ENCODE data around the gene AKR1B1. TPM values are rescaled to one million over a fixed set of nuclear protein-coding genes. Genes with fewer than 3 reads are reported as not detected.

Gene AKR1B1
- total RNA-seq, 2 experiments from 2014 or later = 89.5 to 89.9 TPM

GRCh38 chr7:134480730-134481129 is 21.8 kb upstream of the AKR1B1 start:
- ChIA-PET POLR2A (interaction anchor here (1.1 kb wide), 1 partner anchor 21 kb away, joined by 3 read pairs; the partner anchor contains the start of gene AKR1B1), CTCF (interaction anchor here (1.0 to 1.9 kb wide), 5 partner anchors 21 to 48 kb away, joined by 3 to 8 read pairs (median 4); no protein-coding TSS in a partner anchor)
- H3K4me1 Mint-ChIP-seq = no peaks in the 10 kb centered on the region
- H3K27me3 Mint-ChIP-seq = peaks cover 3% of the 10 kb centered on the region
- H3K4me3 Mint-ChIP-seq = no peak overlapping the region
- no peak for DNase-seq
- H3K27ac Mint-ChIP-seq = no peak overlapping the region
- H3K9me3 Mint-ChIP-seq = no peaks in the 10 kb centered on the region
- no peaks in the 10 kb centered on the region for H3K36me3 Mint-ChIP-seq (ENCODE audit: low read depth)

GRCh38 chr7:134480202-134480601 is 21.3 kb upstream of the AKR1B1 start:
- CTCF ChIA-PET = interaction anchor here (0.5 to 1.9 kb wide), 6 partner anchors 21 to 459 kb away, joined by 3 to 8 read pairs (median 4); no protein-coding TSS in a partner anchor
- H3K4me3 Mint-ChIP-seq = no peak overlapping the region
- POLR2A ChIA-PET = interaction anchor here (1.1 kb wide), 1 partner anchor 21 kb away, joined by 3 read pairs; the partner anchor contains the start of gene AKR1B1
- no peaks in the 10 kb centered on the region for H3K4me1 Mint-ChIP-seq
- H3K27ac Mint-ChIP-seq = no peak overlapping the region
- DNase-seq = no peak
- H3K27me3 Mint-ChIP-seq = peaks cover 3% of the 10 kb centered on the region
- no peaks in the 10 kb centered on the region for H3K9me3 Mint-ChIP-seq
- no peaks in the 10 kb centered on the region for H3K36me3 Mint-ChIP-seq (ENCODE audit: low read depth)

- no peak overlapping the region for H3K4me3 Mint-ChIP-seq
- H3K27me3 Mint-ChIP-seq = no peaks in the 10 kb centered on the region
- no peaks in the 10 kb centered on the region for H3K36me3 Mint-ChIP-seq (ENCODE audit: low read depth)
- CTCF ChIA-PET = interaction anchor here (1.9 kb wide), 1 partner anchor 46 kb away, joined by 6 read pairs; no protein-coding TSS in a partner anchor
- no peaks in the 10 kb centered on the region for H3K4me1 Mint-ChIP-seq
- no peak for DNase-seq
- no peaks in the 10 kb centered on the region for H3K9me3 Mint-ChIP-seq
- POLR2A ChIA-PET = no interaction called here
- no peak overlapping the region for H3K27ac Mint-ChIP-seq
Observed at GRCh38 chr7:134478707-134479106, 19.8 kb upstream of the AKR1B1 start.

GRCh38 chr7:134477954-134478353 is 19.1 kb upstream of the AKR1B1 start:
- Mint-ChIP-seq H3K27ac (no peak overlapping the region), H3K36me3 (ENCODE audit: low read depth) (no peaks in the 10 kb centered on the region), H3K4me3 (no peak overlapping the region), H3K4me1 (no peaks in the 10 kb centered on the region), H3K27me3 (no peaks in the 10 kb centered on the region), H3K9me3 (no peaks in the 10 kb centered on the region)
- ChIA-PET POLR2A (interaction anchor here (0.7 kb wide), 1 partner anchor 19 kb away, joined by 3 read pairs; the partner anchor contains the start of gene AKR1B1), CTCF (interaction anchor here (1.1 kb wide), 1 partner anchor 18 kb away, joined by 3 read pairs; the partner anchor contains the start of gene AKR1B1)
- no peak for DNase-seq

GRCh38 chr7:134476044-134476443 is 17.1 kb upstream of the AKR1B1 start:
- no peak overlapping the region for H3K27ac Mint-ChIP-seq
- no peaks in the 10 kb centered on the region for H3K36me3 Mint-ChIP-seq (ENCODE audit: low read depth)
- no peak overlapping the region for H3K4me3 Mint-ChIP-seq
- no peaks in the 10 kb centered on the region for H3K4me1 Mint-ChIP-seq
- peaks cover 3% of the 10 kb centered on the region for H3K27me3 Mint-ChIP-seq
- no peaks in the 10 kb centered on the region for H3K9me3 Mint-ChIP-seq
- ChIA-PET POLR2A (no interaction called here), CTCF (interaction anchor here (0.5 kb wide), 1 partner anchor 425 kb away, joined by 3 read pairs; no protein-coding TSS in a partner anchor)
- DNase-seq = no peak

- H3K4me1 Mint-ChIP-seq = no peaks in the 10 kb centered on the region
- peaks cover 3% of the 10 kb centered on the region for H3K27me3 Mint-ChIP-seq
- ChIA-PET POLR2A (no interaction called here), CTCF (interaction anchor here (1.6 kb wide), 1 partner anchor 42 kb away, joined by 4 read pairs; no protein-coding TSS in a partner anchor)
- no peaks in the 10 kb centered on the region for H3K36me3 Mint-ChIP-seq (ENCODE audit: low read depth)
- H3K27ac Mint-ChIP-seq = no peak overlapping the region
- no peak for DNase-seq
- H3K9me3 Mint-ChIP-seq = no peaks in the 10 kb centered on the region
- H3K4me3 Mint-ChIP-seq = no peak overlapping the region
Observed at GRCh38 chr7:134474828-134475227, 15.9 kb upstream of the AKR1B1 start.

- H3K27me3 Mint-ChIP-seq = peaks cover 3% of the 10 kb centered on the region
- H3K4me3 Mint-ChIP-seq = no peak overlapping the region
- no peaks in the 10 kb centered on the region for H3K4me1 Mint-ChIP-seq
- H3K27ac Mint-ChIP-seq = no peak overlapping the region
- H3K9me3 Mint-ChIP-seq = no peaks in the 10 kb centered on the region
- no peak for DNase-seq
- POLR2A ChIA-PET = no interaction called here
- no peaks in the 10 kb centered on the region for H3K36me3 Mint-ChIP-seq (ENCODE audit: low read depth)
- CTCF ChIA-PET = no interaction called here
Observed at GRCh38 chr7:134473861-134474291, 15.0 kb upstream of the AKR1B1 start.

GRCh38 chr7:134472572-134473244 is 13.8 kb upstream of the AKR1B1 start:
- Mint-ChIP-seq H3K4me1 (no peaks in the 10 kb centered on the region), H3K27ac (no peak overlapping the region), H3K27me3 (peaks cover 3% of the 10 kb centered on the region), H3K36me3 (ENCODE audit: low read depth) (no peaks in the 10 kb centered on the region), H3K4me3 (no peak overlapping the region), H3K9me3 (no peaks in the 10 kb centered on the region)
- ChIA-PET POLR2A (no interaction called here), CTCF (no interaction called here)
- no peak for DNase-seq

- Mint-ChIP-seq H3K27me3 (peaks cover 3% of the 10 kb centered on the region), H3K27ac (no peak overlapping the region), H3K9me3 (no peaks in the 10 kb centered on the region), H3K4me3 (no peak overlapping the region), H3K36me3 (ENCODE audit: low read depth) (no peaks in the 10 kb centered on the region), H3K4me1 (no peaks in the 10 kb centered on the region)
- DNase-seq = no peak
- POLR2A ChIA-PET = no interaction called here
- CTCF ChIA-PET = no interaction called here
Observed at GRCh38 chr7:134470864-134471263, 12.0 kb upstream of the AKR1B1 start.

GRCh38 chr7:134469622-134470021 is 10.7 kb upstream of the AKR1B1 start:
- ChIA-PET CTCF (no interaction called here), POLR2A (no interaction called here)
- Mint-ChIP-seq H3K27me3 (peaks cover 5% of the 10 kb centered on the region), H3K4me1 (no peaks in the 10 kb centered on the region), H3K4me3 (no peak overlapping the region), H3K36me3 (ENCODE audit: low read depth) (peaks cover 5% of the 10 kb centered on the region), H3K9me3 (peaks cover 5% of the 10 kb centered on the region), H3K27ac (no peak overlapping the region)
- DNase-seq = no peak

- DNase-seq = no peak
- POLR2A ChIA-PET = no interaction called here
- Mint-ChIP-seq H3K27ac (no peak overlapping the region), H3K36me3 (ENCODE audit: low read depth) (peaks cover 7% of the 10 kb centered on the region), H3K9me3 (peaks cover 12% of the 10 kb centered on the region), H3K27me3 (peaks cover 6% of the 10 kb centered on the region), H3K4me3 (no peak overlapping the region), H3K4me1 (no peaks in the 10 kb centered on the region)
- CTCF ChIA-PET = no interaction called here
Observed at GRCh38 chr7:134468475-134468874, 9.6 kb upstream of the AKR1B1 start.

- Mint-ChIP-seq H3K36me3 (ENCODE audit: low read depth) (peaks cover 7% of the 10 kb centered on the region), H3K9me3 (peaks cover 12% of the 10 kb centered on the region), H3K4me3 (no peak overlapping the region), H3K27me3 (peaks cover 6% of the 10 kb centered on the region), H3K4me1 (no peaks in the 10 kb centered on the region), H3K27ac (no peak overlapping the region)
- DNase-seq = no peak
- CTCF ChIA-PET = no interaction called here
- POLR2A ChIA-PET = no interaction called here
Observed at GRCh38 chr7:134468054-134468453, 9.2 kb upstream of the AKR1B1 start.

- peaks cover 7% of the 10 kb centered on the region for H3K36me3 Mint-ChIP-seq (ENCODE audit: low read depth)
- ChIA-PET CTCF (no interaction called here), POLR2A (no interaction called here)
- H3K9me3 Mint-ChIP-seq = peaks cover 12% of the 10 kb centered on the region
- peaks cover 3% of the 10 kb centered on the region for H3K27me3 Mint-ChIP-seq
- no peak for DNase-seq
- H3K4me1 Mint-ChIP-seq = no peaks in the 10 kb centered on the region
- no peak overlapping the region for H3K4me3 Mint-ChIP-seq
- H3K27ac Mint-ChIP-seq = no peak overlapping the region
Observed at GRCh38 chr7:134465491-134465890, 6.6 kb upstream of the AKR1B1 start.

GRCh38 chr7:134464496-134464895 is 5.6 kb upstream of the AKR1B1 start:
- H3K27ac Mint-ChIP-seq = no peak overlapping the region
- peaks cover 7% of the 10 kb centered on the region for H3K4me1 Mint-ChIP-seq
- H3K36me3 Mint-ChIP-seq (ENCODE audit: low read depth) = peaks cover 7% of the 10 kb centered on the region
- peaks cover 12% of the 10 kb centered on the region for H3K9me3 Mint-ChIP-seq
- DNase-seq = no peak
- H3K27me3 Mint-ChIP-seq = peaks cover 3% of the 10 kb centered on the region
- POLR2A ChIA-PET = no interaction called here
- CTCF ChIA-PET = interaction anchor here (0.8 to 1.0 kb wide), 2 partner anchors 84 to 107 kb away, joined by 3 read pairs; partner anchors contain the start of gene AKR1B15
- H3K4me3 Mint-ChIP-seq = no peak overlapping the region

Measured in activated CD4-positive, alpha-beta memory T cell treated with anti-CD3 and anti-CD28 coated beads, Interleukin-2, amount 10 ng/mL, durations not matched to agents 7 days and 5 days (primary cell).